Measurements from ENCODE around the gene ADRA2C.

Gene ADRA2C

GRCh38 chr4:3807311-3807710, 41.1 kb downstream of the ADRA2C start:
- H3K79me2 ChIP-seq (ENCODE audit: insufficient read depth, low read length), result no peaks in the 10 kb centered on the region
- H3K36me3 ChIP-seq (ENCODE audit: insufficient read depth, low read length), result no peaks in the 10 kb centered on the region
- H3K27ac ChIP-seq (ENCODE audit: low read length), result no peak overlapping the region
- peaks cover 2% of the 10 kb centered on the region for H3K27me3 ChIP-seq (ENCODE audit: insufficient read depth, low read length, poor library complexity)
- H2AFZ ChIP-seq (ENCODE audit: low read depth, low read length), result no peak overlapping the region
- H3K9me3 ChIP-seq (ENCODE audit: insufficient read depth, low read length, severe bottlenecking), result no peaks in the 10 kb centered on the region
- no peak for TF ChIP-seq EZH2 (IDR thresholded peaks at IDR 0.05; ENCODE audit: borderline replicate concordance, low read depth, low read length, severe bottlenecking)
- no peak for TF ChIP-seq CTCF (IDR thresholded peaks at IDR 0.05; ENCODE audit: borderline replicate concordance, extremely low read depth, low read length, poor library complexity, severe bottlenecking)
- H4K20me1 ChIP-seq (ENCODE audit: insufficient read depth, low read length), result no peaks in the 10 kb centered on the region
- no peak for DNase-seq
- H3K4me3 ChIP-seq (ENCODE audit: low read depth in 1 of 2, low read length in 2 of 2), result no peak overlapping the region
- H3K4me1 ChIP-seq (ENCODE audit: insufficient read depth, low read length), result no peaks in the 10 kb centered on the region
- H3K9ac ChIP-seq (ENCODE audit: low read depth, low read length), result no peak overlapping the region
- no peak overlapping the region for H3K4me2 ChIP-seq (ENCODE audit: insufficient read depth, low read length)
- no peak for ATAC-seq (ENCODE audit: insufficient read depth, low read depth)

DNA sequence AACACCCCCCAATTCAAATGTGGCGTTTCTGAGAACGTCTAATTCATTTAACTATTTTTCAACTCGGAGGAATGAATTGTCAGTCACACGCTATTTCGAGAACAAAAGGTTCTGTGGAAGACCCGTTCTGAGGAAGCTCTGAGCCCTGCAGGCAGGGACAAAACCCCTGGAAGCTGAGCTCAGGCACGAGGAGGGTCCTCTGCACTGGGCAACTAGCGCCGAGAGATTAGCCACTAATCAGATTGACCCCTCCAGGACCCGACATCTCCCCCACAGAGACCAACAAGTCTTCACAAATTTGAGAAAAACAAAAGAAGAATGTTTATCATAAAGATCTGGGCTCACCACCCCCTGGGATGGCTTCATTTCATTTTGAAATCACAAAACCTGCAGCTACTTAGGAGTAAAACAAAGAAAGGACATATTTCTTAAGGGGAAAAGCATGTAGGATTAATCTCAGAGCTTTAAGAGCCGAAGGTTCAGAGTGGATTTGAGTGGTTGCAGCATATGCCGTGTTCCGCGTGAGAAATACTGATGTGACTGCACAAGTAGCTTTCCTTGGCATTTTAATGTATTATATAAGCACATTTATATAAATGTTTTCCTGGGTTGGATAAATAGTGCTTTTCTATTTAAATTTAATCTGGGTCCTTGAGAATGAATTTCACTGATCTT, 41.8 kb downstream of the ADRA2C start:
- no peak overlapping the region for H3K9ac ChIP-seq (ENCODE audit: low read depth, low read length)
- no peak overlapping the region for H3K4me2 ChIP-seq (ENCODE audit: insufficient read depth, low read length)
- H4K20me1 ChIP-seq (ENCODE audit: insufficient read depth, low read length), result no peaks in the 10 kb centered on the region
- TF ChIP-seq CTCF (IDR thresholded peaks at IDR 0.05; ENCODE audit: borderline replicate concordance, extremely low read depth, low read length, poor library complexity, severe bottlenecking) (no peak), EZH2 (IDR thresholded peaks at IDR 0.05; ENCODE audit: borderline replicate concordance, low read depth, low read length, severe bottlenecking) (no peak)
- no peaks in the 10 kb centered on the region for H3K9me3 ChIP-seq (ENCODE audit: insufficient read depth, low read length, severe bottlenecking)
- H3K27me3 ChIP-seq (ENCODE audit: insufficient read depth, low read length, poor library complexity), result peaks cover 2% of the 10 kb centered on the region
- no peaks in the 10 kb centered on the region for H3K4me1 ChIP-seq (ENCODE audit: insufficient read depth, low read length)
- ATAC-seq (ENCODE audit: insufficient read depth, low read depth) (no peak), DNase-seq (no peak)
- H2AFZ ChIP-seq (ENCODE audit: low read depth, low read length), result no peak overlapping the region
- no peak overlapping the region for H3K27ac ChIP-seq (ENCODE audit: low read length)
- H3K4me3 ChIP-seq (ENCODE audit: low read depth in 1 of 2, low read length in 2 of 2), result no peak overlapping the region
- no peaks in the 10 kb centered on the region for H3K79me2 ChIP-seq (ENCODE audit: insufficient read depth, low read length)
- no peaks in the 10 kb centered on the region for H3K36me3 ChIP-seq (ENCODE audit: insufficient read depth, low read length)

DNA sequence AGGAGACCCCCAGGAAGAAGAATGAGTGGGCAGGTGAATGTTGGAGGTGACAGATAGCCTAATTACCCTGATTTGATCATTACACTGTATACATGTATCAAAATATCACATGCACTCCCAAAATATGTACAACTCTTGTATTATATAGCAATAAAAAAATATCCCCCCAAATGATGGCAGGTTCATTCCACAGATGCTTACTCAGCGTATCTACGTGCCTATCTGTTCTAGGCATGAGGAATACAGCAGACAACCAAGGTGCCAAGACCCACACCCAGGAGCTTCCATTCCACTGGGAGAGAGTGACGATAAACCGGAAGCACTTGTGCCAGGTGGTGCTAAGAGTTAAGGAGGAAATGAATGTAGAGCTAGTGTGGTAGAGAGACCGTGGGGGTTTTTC, 42.4 kb downstream of the ADRA2C start:
- ATAC-seq (ENCODE audit: insufficient read depth, low read depth) (no peak), DNase-seq (no peak)
- Histone ChIP-seq H3K79me2 (ENCODE audit: insufficient read depth, low read length) (no peaks in the 10 kb centered on the region), H4K20me1 (ENCODE audit: insufficient read depth, low read length) (no peaks in the 10 kb centered on the region), H3K36me3 (ENCODE audit: insufficient read depth, low read length) (no peaks in the 10 kb centered on the region), H3K9ac (ENCODE audit: low read depth, low read length) (no peak overlapping the region), H3K27me3 (ENCODE audit: insufficient read depth, low read length, poor library complexity) (peaks cover 2% of the 10 kb centered on the region), H3K4me2 (ENCODE audit: insufficient read depth, low read length) (no peak overlapping the region), H3K4me1 (ENCODE audit: insufficient read depth, low read length) (no peaks in the 10 kb centered on the region), H3K27ac (ENCODE audit: low read length) (no peak overlapping the region), H3K4me3 (ENCODE audit: low read depth in 1 of 2, low read length in 2 of 2) (no peak overlapping the region), H3K9me3 (ENCODE audit: insufficient read depth, low read length, severe bottlenecking) (no peaks in the 10 kb centered on the region), H2AFZ (ENCODE audit: low read depth, low read length) (no peak overlapping the region)
- no peak for TF ChIP-seq EZH2 (IDR thresholded peaks at IDR 0.05; ENCODE audit: borderline replicate concordance, low read depth, low read length, severe bottlenecking)
- no peak for TF ChIP-seq CTCF (IDR thresholded peaks at IDR 0.05; ENCODE audit: borderline replicate concordance, extremely low read depth, low read length, poor library complexity, severe bottlenecking)
